Lower leg skin (tissue), 4 donors: Measurements from ENCODE around the gene DISC1. TPM values are rescaled to one million over a fixed set of nuclear protein-coding genes. Genes with fewer than 3 reads are reported as not detected.

ENCODE experiments used
- DNase-seq, 2 donors: peaks; one replicate each; pipeline ENCODE4 v3.0.0-alpha.2; 2019; ENCODE audit warnings: low spot score in 2 of 2
- H3K4me3 ChIP-seq: fragments of 200-600 bp; sonication (generic); 2 replicates; pipeline ENCODE4 v1.5.1; 2017; ENCODE audit warnings: mild to moderate bottlenecking, low read depth; ENCODE audit not compliant: poor library complexity, severe bottlenecking
- POLR2A ChIP-seq, 2 donors: fragments of 450-650 bp; IDR thresholded peaks; one replicate each; pipeline ENCODE4 v1.6.1; 2016 to 2017; ENCODE audit warnings: antibody characterized with exemption in 2 of 2, mild to moderate bottlenecking in 1 of 2, moderate library complexity in 1 of 2
- WGBS, 2 donors: methylation state at CpG; one replicate each; pipeline ENCODE4 v1.1.5; 2018; 5-methylcytosine and 5-hydroxymethylcytosine counted together
- intact Hi-C: fragments of 100-400 bp; cut with DNase I; formaldehyde crosslinking; loops from one replicate; pipeline ENCODE4 v1.15.0; 2023; ENCODE audit warnings: low total_unique reads
- total RNA-seq, 4 donors: library from RNA; depleted of rRNA; stranded (reverse); fragments of >200 nt; gene quantifications; one replicate each; pipeline ENCODE4 v1.1.0, GENCODE V29; 2016
- TF ChIP-seq, protein P1 (sequence below), 3 donors: fragments of 450-650 bp; IDR thresholded peaks; one replicate each; pipeline ENCODE4 v1.5.1; 2016; ENCODE audit warnings: antibody characterized with exemption in 3 of 3, mild to moderate bottlenecking in 3 of 3, moderate library complexity in 2 of 3

Gene DISC1
- total RNA-seq, 4 donors from 2014 or later = 1.6 to 7.4 (median 3.5) TPM

DNA sequence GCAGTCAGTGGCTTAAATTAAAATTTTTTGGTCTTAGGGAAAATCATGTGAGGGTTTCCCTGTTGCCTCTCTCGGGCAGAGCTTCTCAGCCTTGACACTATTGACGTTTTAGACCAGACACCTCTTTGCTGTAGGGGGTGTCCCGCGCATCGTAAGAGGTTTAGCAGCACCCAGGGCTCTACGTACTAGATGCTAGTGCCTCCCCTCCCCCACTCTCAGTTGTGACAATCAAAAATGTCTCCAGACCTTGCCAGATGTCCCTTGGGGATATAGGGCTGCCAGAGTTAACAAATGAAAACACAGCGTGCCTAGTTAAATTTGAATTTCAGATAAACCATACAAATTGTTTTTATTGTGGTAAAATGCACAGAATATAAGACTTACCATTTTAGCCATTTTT lies 293.3 kb downstream of the DISC1 start:
- TF ChIP-seq POLR2A (IDR thresholded peaks at IDR 0.05) = no peak
- TF ChIP-seq, protein P1, sequence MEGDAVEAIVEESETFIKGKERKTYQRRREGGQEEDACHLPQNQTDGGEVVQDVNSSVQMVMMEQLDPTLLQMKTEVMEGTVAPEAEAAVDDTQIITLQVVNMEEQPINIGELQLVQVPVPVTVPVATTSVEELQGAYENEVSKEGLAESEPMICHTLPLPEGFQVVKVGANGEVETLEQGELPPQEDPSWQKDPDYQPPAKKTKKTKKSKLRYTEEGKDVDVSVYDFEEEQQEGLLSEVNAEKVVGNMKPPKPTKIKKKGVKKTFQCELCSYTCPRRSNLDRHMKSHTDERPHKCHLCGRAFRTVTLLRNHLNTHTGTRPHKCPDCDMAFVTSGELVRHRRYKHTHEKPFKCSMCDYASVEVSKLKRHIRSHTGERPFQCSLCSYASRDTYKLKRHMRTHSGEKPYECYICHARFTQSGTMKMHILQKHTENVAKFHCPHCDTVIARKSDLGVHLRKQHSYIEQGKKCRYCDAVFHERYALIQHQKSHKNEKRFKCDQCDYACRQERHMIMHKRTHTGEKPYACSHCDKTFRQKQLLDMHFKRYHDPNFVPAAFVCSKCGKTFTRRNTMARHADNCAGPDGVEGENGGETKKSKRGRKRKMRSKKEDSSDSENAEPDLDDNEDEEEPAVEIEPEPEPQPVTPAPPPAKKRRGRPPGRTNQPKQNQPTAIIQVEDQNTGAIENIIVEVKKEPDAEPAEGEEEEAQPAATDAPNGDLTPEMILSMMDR (IDR thresholded peaks at IDR 0.05) = no peak
- 65 to 66% methylated on average over 7 of the region's 7 CpGs for WGBS, 2 donors
- DNase-seq = no peak
- no peak overlapping the region for H3K4me3 ChIP-seq
- intact Hi-C loops = no loop called here

GRCh38 chr1:231921646-231922345 lies 295.2 kb downstream of the DISC1 start:
- intact Hi-C loops = no loop called here
- no peak for DNase-seq
- no peak overlapping the region for H3K4me3 ChIP-seq
- 89% methylated on average over 4 of the region's 4 CpGs for WGBS, 2 donors
- TF ChIP-seq POLR2A (IDR thresholded peaks at IDR 0.05) = no peak
- TF ChIP-seq, protein P1 (IDR thresholded peaks at IDR 0.05) = no peak

DNA sequence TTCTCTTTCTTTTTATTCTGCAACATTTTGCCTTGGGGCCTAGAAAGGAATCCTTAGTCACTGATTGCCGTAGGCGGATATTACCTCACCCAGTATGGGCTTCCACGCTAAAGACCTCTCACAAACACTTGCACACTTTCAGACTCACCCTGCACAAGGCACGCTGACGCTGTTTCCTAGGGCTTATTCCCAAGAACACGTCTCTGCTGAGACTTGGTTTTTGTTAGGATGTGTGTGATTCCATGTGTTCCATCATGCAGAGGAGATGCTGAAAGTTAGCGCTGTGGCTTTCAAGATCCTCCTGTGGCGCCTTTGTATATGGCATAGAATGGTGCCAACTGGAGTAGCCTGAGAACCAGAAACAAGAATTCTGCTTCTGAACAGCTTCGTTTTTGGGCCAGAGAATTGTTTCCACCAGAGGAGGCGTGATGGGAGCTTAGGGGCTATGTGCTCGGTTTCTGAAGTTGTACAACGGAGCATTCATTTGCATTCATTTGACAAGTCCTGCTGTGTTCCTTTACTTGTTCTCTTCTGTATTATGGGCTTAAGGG lies 297.0 kb downstream of the DISC1 start:
- no peak for DNase-seq
- TF ChIP-seq, protein P1 (IDR thresholded peaks at IDR 0.05) = no peak
- no peak for TF ChIP-seq POLR2A (IDR thresholded peaks at IDR 0.05)
- intact Hi-C loops = no loop called here
- 86 to 90% methylated on average over 12 of the region's 12 CpGs for WGBS, 2 donors
- H3K4me3 ChIP-seq = no peak overlapping the region

GRCh38 chr1:231924180-231924579 lies 297.6 kb downstream of the DISC1 start:
- no peak for TF ChIP-seq POLR2A (IDR thresholded peaks at IDR 0.05)
- TF ChIP-seq, protein P1 (IDR thresholded peaks at IDR 0.05) = no peak
- intact Hi-C loops = no loop called here
- 66 to 77% methylated on average over 7 of the region's 7 CpGs for WGBS, 2 donors
- no peak overlapping the region for H3K4me3 ChIP-seq
- DNase-seq = no peak

DNA sequence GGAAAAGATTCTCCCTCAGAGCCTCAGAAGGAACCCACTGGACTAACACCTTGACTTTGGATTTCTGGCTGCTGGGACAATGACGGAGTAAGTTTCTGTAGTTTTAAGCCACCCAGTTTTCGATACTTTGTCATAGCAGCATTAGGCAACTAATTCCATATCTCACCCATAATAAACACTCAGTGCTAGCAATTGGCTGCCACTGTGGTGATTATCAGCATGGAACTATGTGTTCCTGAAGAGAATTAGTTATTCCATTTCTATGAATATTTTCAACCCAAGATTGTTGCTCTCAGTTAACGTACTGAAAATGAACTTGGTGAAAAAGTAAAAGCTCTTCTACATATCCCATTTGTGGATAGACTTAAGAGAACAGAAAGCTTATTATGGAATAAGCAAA lies 299.3 kb downstream of the DISC1 start:
- DNase-seq = no peak
- TF ChIP-seq POLR2A (IDR thresholded peaks at IDR 0.05) = no peak
- TF ChIP-seq, protein P1 (IDR thresholded peaks at IDR 0.05) = no peak
- no peak overlapping the region for H3K4me3 ChIP-seq
- WGBS, 2 donors = 90 to 95% methylated on average over 3 of the region's 3 CpGs
- intact Hi-C loops = no loop called here
